Erythroblast (primary cell): ENCODE data around the gene PPME1.

Experiments used
- DNase-seq, 2 experiments: peaks; one replicate each; lab custom pipeline; 2025; lab: John Stamatoyannopoulos, UW
- GATA1 ChIP-seq: IDR thresholded peaks from 2 replicates; pipeline ENCODE4 v1.6.1; 2011; ENCODE audit warnings: low read depth, mild to moderate bottlenecking, control low read depth, low read length, moderate library complexity
- POLR2A ChIP-seq: IDR thresholded peaks from 2 replicates; pipeline ENCODE4 v1.6.1; 2011; ENCODE audit warnings: mild to moderate bottlenecking, low read length

Gene PPME1

DNA sequence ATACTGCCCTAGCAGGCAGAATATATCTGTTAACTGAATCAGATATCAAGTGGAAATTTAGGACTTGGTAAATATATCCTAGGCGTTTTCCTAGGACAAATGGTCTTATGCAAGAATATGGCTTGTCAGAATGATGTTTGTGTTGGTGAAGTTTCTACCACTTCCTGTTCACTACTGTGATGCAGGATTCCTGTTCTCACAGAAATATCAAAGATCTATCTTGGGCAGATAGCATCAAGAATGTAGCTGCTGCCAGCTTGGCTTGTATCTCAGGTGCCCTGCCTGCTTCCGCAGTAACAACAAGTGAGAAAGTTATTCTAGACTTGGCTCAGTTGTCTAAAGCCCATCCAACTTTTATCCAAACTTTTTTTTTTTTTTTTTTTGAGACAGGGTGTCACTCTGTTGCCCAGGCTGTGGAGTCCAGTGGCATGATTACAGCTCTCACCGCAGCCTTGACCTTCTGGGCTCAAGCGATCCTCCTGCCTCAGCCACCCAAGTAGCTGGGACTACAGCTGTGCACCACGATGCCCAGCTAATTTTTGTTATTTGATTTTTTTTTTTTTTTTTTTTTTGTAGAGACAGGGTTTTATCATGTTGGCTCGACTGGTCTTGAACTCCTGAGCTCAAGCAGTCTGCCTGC, 61.3 kb downstream of the PPME1 start:
- no peak for TF ChIP-seq GATA1
- no peak for TF ChIP-seq POLR2A
- DNase-seq: no peak

DNA sequence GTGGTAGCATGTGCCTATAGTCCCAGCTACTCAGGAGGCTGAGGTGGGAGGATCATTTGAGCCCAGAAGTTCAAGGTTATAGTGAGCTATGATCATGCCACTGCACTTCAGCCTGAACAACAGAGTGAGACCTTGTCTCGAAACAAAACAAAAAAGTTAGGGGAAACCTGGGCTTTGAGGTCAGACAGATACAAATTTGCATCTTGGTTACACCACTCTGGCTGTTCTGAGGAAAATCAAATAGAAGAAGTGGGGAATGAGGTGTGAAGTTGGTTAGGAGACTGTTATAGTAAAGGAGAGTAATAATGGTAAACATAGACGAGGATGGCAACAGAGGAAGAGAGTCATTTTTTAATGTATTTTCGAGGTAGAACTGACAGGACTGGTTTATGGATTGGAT, 62.6 kb downstream of the PPME1 start:
- TF ChIP-seq GATA1: no peak
- no peak for TF ChIP-seq POLR2A
- no peak for DNase-seq

DNA sequence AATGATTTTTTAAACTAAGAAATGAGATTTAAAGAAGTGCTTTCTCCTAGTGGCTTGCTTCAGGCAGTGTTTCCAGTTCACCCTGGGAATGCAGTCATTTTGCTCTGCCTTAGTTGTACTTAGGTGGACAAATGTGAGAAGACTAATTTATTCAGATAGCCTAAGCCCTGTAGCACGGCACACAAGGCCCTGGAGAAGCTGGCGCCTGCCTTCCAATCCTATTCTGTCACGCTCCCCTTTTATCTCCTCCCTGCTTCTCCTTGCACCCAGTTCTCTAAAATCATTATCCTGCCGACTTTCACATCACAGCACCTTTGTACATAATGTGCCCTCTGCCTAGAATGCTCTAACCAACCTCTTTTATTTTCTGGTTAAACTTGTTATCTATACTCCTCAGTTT, 64.0 kb downstream of the PPME1 start:
- TF ChIP-seq POLR2A (no peak), GATA1 (no peak)
- no peak for DNase-seq

DNA sequence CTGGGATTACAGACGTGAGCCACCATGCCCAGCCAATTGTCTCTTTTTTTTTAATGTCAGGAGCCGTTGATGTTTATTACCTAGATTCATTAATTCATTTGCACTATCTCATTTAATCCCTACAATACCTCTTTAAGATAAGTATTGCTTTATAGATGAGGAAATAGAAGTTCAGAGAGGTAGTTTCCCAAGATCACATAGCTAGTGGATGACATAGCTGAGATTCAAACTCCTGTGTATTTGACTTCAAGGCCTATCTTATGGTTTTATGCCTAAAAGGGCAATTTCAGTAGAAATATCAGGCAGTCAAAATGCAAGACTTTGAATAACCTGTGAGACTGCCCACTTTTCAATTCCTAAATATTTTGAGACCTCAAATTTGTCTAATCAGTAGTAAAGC, 66.5 kb downstream of the PPME1 start:
- no peak for DNase-seq
- no peak for TF ChIP-seq POLR2A

DNA sequence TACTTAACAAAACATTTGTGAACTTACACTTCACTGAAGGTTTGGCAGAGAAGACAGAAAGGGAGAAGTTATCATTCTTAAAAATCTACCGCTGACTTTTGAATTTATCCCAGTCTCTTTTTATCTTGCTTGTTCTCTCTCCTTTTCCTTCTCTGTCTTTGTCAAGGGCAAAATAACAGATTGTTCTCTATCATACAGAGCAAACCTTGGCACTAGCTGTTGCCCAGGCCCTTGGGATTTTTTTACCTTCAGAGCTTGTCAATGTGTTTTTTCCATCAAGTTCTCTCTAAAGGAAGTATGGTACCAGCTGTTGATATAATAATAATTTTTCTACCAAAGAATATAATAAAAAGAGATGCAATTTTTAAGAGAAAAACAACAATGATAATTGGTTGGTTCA, 67.2 kb downstream of the PPME1 start:
- TF ChIP-seq POLR2A (no peak), GATA1 (no peak)
- DNase-seq: no peak

DNA sequence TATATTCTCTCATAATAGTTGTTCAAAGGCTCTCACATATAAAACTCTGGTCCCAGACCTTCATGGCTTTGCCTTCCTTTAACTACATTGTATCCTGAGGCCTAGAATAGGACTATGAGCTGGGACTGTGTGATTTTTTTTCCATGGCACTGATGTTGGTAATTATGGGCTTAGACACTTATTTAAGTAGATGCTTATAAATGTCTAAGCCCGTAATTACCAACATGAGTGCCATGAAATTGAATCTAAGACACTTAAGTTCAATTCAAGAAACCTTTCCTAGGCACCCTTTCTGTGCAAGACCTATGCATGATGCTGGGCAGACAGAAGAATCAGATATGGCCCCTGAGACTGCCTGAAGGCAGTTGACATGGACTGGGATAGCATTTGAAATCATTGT, 77.4 kb downstream of the PPME1 start:
- no peak for DNase-seq
- TF ChIP-seq POLR2A (no peak), GATA1 (no peak)

DNA sequence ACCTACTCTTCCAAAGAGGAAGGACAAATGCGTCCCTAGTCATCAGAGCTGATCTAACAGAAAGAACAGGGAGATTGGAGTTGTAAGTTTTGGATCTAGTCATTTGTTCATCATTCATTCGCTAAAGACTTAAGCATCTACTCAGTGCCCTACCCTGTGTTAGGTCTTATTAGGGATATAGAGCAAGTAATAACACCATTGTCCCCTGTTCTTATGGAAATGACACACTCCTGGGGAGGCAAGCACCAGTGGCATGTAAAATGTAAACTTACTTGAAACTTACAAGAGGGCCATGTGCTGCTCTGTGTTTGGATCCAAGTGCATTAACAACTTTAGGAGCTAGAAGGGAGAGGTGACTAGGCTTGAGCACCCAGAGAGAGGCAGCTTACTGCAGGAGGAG, 78.4 kb downstream of the PPME1 start:
- TF ChIP-seq POLR2A (no peak), GATA1 (no peak)
- no peak for DNase-seq

DNA sequence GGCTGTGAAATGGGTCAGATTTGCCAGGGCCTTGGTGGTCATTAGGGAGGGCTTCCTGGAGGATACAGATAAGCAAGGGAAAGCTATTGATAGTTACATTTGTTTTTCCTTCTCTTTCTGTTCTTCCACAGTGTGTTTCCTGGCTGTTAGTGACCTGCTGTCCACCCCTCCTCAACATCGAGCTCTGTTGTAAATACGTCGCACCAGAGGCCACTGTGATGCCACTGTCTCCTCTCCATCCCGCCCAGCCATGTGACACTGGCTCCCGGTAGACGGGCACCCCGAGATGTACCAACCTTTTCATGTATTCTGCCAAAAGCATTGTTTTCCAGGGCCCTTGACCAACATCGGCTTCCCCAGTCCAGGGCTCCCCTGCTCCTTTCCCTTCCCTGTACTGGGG, 82.3 kb downstream of the PPME1 start:
- TF ChIP-seq POLR2A: no peak
- TF ChIP-seq GATA1: no peak
- no peak for DNase-seq

DNA sequence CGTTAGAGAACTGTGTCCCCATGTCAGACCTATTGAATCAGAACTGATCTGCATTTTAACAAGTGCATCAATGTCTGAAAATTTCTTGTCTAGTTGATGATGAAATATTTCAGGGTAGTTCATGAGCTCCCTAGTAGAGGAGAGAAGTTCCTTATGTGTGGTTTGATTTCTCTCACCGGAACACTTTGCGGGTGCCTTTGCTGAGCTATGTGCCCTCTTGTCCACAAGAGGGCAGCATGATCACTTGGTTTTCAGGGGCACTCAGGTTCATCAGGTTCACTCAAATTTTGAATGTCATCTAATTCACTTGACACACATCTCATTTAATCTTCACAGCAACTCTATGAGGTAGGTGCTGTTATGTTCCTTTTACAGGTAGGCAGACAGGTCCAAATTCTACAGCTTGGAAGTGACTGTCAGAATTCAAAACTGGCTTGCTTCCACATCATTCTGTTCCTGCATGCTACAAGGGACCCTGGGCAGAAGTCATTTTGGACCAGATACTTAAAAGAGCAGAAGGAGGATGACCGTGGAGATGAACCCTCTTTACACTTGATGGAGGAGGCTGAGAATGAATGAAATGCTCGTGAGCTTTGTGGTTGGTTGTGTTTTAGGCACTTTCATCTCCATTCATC, 84.8 kb downstream of the PPME1 start:
- peak; percentile 70 to 84 for DNase-seq

DNA sequence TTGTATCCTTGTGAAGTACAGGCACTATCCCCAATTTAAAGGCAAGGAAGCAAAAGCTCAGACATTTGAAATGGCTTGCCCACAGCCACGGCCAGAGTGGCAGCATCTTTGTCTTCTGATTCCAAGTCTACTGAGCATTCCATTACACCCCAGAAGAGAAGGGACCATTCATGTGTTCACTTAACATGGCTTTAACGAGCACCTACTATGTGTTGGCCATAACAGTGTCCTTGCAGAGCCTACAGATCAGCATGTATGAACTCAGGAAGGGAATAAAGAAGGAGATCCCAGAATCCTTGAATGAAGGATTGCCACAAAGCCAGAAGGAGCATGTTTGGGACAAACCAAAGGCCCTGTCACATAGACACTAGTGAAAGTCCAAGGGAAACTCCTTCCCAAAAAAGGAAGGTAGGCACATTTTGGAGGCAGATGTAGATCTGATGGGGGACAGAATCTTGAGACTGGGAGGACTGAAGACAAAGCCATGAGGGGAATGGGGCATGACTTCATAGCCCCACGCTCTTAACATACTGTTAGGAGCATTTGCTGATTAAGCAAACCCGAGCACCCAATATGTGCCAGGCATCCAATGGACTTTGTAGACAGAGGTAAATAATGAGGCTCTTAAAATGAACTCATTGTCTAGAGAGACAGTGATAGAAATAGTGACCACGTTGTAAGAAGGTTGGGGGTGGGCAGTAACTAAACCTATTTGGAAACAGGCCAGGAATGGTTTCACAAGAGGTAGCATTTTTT, 85.5 kb downstream of the PPME1 start:
- TF ChIP-seq POLR2A (no peak), GATA1 (no peak)
- DNase-seq: no peak

More for the DNA sequence above, 84.8 kb downstream of the PPME1 start:
- no peak for TF ChIP-seq POLR2A
- no peak for TF ChIP-seq GATA1

DNA sequence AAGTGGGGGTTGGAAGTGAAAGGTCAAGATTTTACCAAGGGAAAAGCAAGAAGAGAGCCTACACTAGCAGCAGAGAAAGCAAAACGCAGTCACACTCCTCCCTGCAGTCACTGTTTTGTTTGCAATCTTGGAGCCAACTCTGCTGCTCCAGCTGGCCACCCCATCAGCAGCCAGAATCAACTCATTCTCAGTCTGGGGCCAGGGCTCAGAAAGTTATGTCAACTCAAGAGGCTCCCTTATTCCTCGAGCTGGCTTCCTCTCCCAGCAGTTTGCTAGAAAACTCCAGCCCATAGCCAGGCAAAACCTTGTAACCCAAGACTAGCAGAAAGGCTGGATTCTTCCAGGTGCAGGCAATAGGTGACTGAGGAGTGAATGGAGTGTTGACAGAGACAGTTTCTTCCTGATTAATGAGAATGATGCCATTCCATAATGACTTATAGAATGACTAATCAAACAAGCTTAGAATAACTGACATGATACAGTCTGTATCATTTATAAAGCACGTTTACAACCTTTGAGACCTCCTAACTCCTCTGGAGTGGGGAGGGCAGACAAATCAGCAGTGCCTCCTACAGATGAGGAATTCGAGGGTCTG, 87.0 kb downstream of the PPME1 start:
- DNase-seq: no peak
- TF ChIP-seq GATA1: no peak
- TF ChIP-seq POLR2A: no peak

DNA sequence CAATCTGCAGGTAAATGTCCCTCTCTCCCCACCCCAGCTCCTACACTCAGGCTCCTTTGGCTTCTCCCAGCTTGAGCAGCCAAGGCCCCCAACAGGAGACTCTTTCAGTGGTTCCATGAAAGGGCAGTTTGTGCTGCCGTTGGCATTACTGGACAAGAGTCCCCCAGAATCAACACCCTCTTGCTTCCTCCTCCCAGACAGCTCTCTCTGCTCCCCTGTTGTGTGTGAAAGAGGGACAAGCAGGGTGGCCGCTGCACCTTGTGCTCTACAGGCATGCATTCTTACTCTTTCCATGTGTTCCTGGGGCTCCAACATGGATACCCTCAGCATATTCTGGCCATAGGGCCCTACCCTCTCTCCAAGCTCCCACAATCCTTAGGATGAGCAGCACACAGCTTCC, 91.6 kb downstream of the PPME1 start:
- TF ChIP-seq POLR2A: no peak
- no peak for TF ChIP-seq GATA1
- no peak for DNase-seq

DNA sequence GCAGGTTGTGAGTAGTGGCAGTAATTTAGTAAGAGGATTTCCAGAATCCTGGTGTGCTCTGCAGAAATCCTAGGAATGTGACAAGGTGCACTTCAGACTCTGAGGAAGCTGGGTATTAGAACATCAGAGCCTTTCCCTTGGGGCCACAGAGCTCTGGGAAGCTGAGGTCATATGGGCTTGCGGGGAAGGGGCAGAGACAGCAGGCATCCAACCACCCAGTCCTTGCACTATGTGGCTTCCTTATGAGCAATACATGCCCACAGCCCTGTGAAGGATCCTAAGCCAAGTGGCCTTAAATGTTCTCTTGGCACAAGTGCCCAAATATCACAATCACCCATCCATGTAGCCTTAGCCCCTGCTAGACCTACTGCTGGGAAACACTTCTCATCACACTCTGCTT, 94.2 kb downstream of the PPME1 start:
- no peak for TF ChIP-seq GATA1
- no peak for TF ChIP-seq POLR2A
- no peak for DNase-seq

DNA sequence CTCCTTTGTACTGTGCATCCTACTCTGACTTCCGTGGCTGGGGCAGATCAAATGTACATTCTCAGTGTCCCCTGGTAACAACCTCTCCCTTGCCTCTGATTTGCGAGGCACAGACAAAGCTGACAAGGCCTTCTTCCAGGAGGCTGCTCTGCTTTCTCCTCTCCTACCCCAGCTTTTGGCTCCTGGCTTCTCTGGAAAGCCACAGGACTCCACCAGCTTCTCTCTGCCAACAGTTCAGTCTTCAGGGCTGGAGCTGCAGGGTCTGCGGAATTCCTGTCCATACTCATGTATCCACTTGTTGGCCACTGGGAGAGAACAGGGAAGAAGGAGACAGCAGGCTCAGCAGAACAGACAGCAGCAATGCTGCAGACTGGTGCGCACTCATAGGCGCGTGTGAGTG, 95.9 kb downstream of the PPME1 start:
- DNase-seq: no peak
- TF ChIP-seq POLR2A (no peak), GATA1 (no peak)

DNA sequence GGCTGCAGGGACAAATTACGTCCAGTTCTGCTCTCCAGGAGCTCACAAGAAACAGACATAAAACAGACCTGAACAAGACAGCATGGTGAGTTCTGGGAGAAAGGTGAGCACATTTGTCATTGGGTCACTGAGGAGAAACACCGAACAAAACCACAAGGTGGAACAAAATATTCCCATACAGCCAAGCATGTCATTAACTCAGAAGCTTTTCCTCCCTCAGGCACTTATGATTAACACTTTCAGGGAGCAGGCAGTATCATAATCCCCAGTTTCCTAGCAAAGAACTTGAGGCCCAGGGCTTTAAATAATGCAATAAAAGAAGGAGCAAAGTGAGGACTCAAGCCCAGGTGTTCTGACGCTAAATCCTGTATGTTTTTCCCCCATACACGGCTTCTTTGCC, 97.4 kb downstream of the PPME1 start:
- TF ChIP-seq POLR2A: no peak
- TF ChIP-seq GATA1: no peak
- no peak for DNase-seq
